Activated CD4-positive, alpha-beta T cell treated with anti-CD3 and anti-CD28 coated beads for 48 hours (primary cell): ENCODE results near the gene GCM1.
"Not testable (repeated sequence)": the region's sequence is repeated elsewhere in the genome, so short reads cannot be mapped to it uniquely, and the experiment has no call there.

Experiments
- DNase-seq: peaks from one replicate; pipeline ENCODE4 v3.0.0-alpha.2; 2020

Gene GCM1

GRCh38 chr6:53148684-53149083 is at the start of gene GCM1:
Gene GCM1, minus strand, starts transcription at chr6:53148841. Its CDS starts 3,209 bp downstream, at chr6:53145632.
- no peak for DNase-seq

- DNase-seq: no peak
These were observed 48.9 kb upstream of the GCM1 start for GRCh38 chr6:53197553-53197952.

GRCh38 chr6:53195048-53195447 is 46.4 kb upstream of the GCM1 start:
- DNase-seq: no peak

- no peak for DNase-seq
These were observed 44.1 kb upstream of the GCM1 start for GRCh38 chr6:53192682-53193188.

GRCh38 chr6:53189554-53189953 is 40.9 kb upstream of the GCM1 start:
- no peak for DNase-seq

GRCh38 chr6:53188833-53189232 is 40.2 kb upstream of the GCM1 start:
- no peak for DNase-seq

- no peak for DNase-seq
These were observed 32.0 kb upstream of the GCM1 start for GRCh38 chr6:53180678-53181077.

GRCh38 chr6:53179961-53180651 is 31.5 kb upstream of the GCM1 start:
- DNase-seq: peak; percentile 32

GRCh38 chr6:53178837-53179432 is 30.3 kb upstream of the GCM1 start:
- DNase-seq: no peak

- no peak for DNase-seq
These were observed 26.4 kb upstream of the GCM1 start for GRCh38 chr6:53175027-53175426.

- no peak for DNase-seq
These were observed 23.8 kb upstream of the GCM1 start for GRCh38 chr6:53172468-53172803.

- DNase-seq: peak; percentile 93
These were observed 23.2 kb upstream of the GCM1 start for GRCh38 chr6:53171605-53172467.

- DNase-seq: no peak
These were observed 20.1 kb upstream of the GCM1 start for GRCh38 chr6:53168516-53169267.

- DNase-seq: no peak
These were observed 16.7 kb upstream of the GCM1 start for GRCh38 chr6:53165293-53165692.

GRCh38 chr6:53162606-53163005 is 14.0 kb upstream of the GCM1 start:
- no peak for DNase-seq

- no peak for DNase-seq
These were observed 12.9 kb upstream of the GCM1 start for GRCh38 chr6:53161481-53162009.

- DNase-seq: no peak
These were observed 10.9 kb upstream of the GCM1 start for GRCh38 chr6:53159558-53159957.

GRCh38 chr6:53158076-53158475 is 9.4 kb upstream of the GCM1 start:
- DNase-seq: not testable (repeated sequence)

- not testable (repeated sequence) for DNase-seq
These were observed 6.6 kb upstream of the GCM1 start for GRCh38 chr6:53155279-53155678.

GRCh38 chr6:53154794-53155193 is 6.2 kb upstream of the GCM1 start:
- no peak for DNase-seq

GRCh38 chr6:53154071-53154470 is 5.4 kb upstream of the GCM1 start:
- no peak for DNase-seq

GRCh38 chr6:53152576-53152975 is 3.9 kb upstream of the GCM1 start:
- DNase-seq: no peak

GRCh38 chr6:53151676-53152075 is 3.0 kb upstream of the GCM1 start:
- peak; percentile 31 for DNase-seq
